Colonic mucosa (tissue), 4 donors: ENCODE results near the gene APOO. TPM values are rescaled to one million over a fixed set of nuclear protein-coding genes. Genes with fewer than 3 reads are reported as not detected.

Experiments
- DNase-seq: peaks from one replicate; pipeline ENCODE4 v3.0.0-alpha.2; 2020
- H3K27ac ChIP-seq: fragments of 200-600 bp; one replicate; pipeline ENCODE4 v1.8.0; 2021
- H3K27me3 ChIP-seq: fragments of 200-600 bp; one replicate; pipeline ENCODE4 v1.8.0; 2021
- H3K36me3 ChIP-seq: fragments of 200-600 bp; one replicate; pipeline ENCODE4 v1.8.0; 2021
- H3K4me1 ChIP-seq: fragments of 200-600 bp; one replicate; pipeline ENCODE4 v1.8.0; 2021; ENCODE audit warnings: mild to moderate bottlenecking
- H3K4me3 ChIP-seq: fragments of 200-600 bp; one replicate; pipeline ENCODE4 v1.8.0; 2021
- H3K9ac ChIP-seq, 2 donors: one replicate each; pipeline ENCODE4 v1.7.0; 2013; ENCODE audit warnings: control low read depth in 2 of 2, low read depth in 2 of 2, low read length in 2 of 2
- H3K9me3 ChIP-seq: fragments of 200-600 bp; one replicate; pipeline ENCODE4 v1.8.0; 2021
- intact Hi-C: fragments of 100-400 bp; cut with DNase I; formaldehyde crosslinking; loops from one replicate; pipeline ENCODE4 v1.14.1; 2022
- total RNA-seq, 2 donors: library from RNA; stranded (reverse); fragmentation: NEBNext Ultra II Directional in 1 of 2; extraction: Animal tissue kit (Norgen Biotek cat#: 25700) in 1 of 2; gene quantifications; one replicate each; pipeline ENCODE4 v1.2.1, GENCODE V29; 2021
- TF ChIP-seq, protein P1 (sequence below): fragments of 200-600 bp; IDR thresholded peaks from one replicate; pipeline ENCODE4 v1.8.0; 2022; ENCODE audit warnings: antibody characterized with exemption, mild to moderate bottlenecking
- donor health status: healthy.
- donor health status: DM: no; HTN: no; CAD: no.
- donor health status: DM: no; HTN: no; CAD: no.

Gene APOO
- total RNA-seq, 2 donors from 2014 or later = 36.3 to 38.9 TPM

DNA sequence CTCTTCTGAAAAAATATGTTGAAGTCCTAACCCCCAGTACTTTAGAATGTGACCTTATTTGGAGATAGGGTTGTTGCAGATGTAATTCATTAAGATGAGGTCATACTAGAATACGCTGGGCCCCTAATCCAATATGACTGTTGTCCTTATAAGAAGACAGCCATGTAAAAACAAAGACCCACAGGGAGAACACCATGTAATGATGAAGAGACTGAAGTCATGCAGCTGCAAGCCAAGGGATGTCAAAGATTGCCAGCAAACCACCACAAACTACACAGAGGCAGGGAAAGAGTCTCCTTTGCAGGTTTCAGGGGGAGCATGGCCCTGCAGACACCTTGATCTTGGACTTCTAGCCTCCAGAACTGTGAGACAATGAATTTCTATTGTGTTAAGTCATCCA is 37.5 kb upstream of the APOO start:
- H3K4me1 ChIP-seq = no peaks in the 10 kb centered on the region
- no peak for DNase-seq
- no peak overlapping the region for H3K27ac ChIP-seq
- no peaks in the 10 kb centered on the region for H3K36me3 ChIP-seq
- H3K9ac ChIP-seq = no peak overlapping the region
- intact Hi-C loops = no loop called here
- H3K27me3 ChIP-seq = no peaks in the 10 kb centered on the region
- H3K4me3 ChIP-seq = no peak overlapping the region
- TF ChIP-seq, protein P1, sequence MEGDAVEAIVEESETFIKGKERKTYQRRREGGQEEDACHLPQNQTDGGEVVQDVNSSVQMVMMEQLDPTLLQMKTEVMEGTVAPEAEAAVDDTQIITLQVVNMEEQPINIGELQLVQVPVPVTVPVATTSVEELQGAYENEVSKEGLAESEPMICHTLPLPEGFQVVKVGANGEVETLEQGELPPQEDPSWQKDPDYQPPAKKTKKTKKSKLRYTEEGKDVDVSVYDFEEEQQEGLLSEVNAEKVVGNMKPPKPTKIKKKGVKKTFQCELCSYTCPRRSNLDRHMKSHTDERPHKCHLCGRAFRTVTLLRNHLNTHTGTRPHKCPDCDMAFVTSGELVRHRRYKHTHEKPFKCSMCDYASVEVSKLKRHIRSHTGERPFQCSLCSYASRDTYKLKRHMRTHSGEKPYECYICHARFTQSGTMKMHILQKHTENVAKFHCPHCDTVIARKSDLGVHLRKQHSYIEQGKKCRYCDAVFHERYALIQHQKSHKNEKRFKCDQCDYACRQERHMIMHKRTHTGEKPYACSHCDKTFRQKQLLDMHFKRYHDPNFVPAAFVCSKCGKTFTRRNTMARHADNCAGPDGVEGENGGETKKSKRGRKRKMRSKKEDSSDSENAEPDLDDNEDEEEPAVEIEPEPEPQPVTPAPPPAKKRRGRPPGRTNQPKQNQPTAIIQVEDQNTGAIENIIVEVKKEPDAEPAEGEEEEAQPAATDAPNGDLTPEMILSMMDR = no peak
- H3K9me3 ChIP-seq = no peaks in the 10 kb centered on the region

DNA sequence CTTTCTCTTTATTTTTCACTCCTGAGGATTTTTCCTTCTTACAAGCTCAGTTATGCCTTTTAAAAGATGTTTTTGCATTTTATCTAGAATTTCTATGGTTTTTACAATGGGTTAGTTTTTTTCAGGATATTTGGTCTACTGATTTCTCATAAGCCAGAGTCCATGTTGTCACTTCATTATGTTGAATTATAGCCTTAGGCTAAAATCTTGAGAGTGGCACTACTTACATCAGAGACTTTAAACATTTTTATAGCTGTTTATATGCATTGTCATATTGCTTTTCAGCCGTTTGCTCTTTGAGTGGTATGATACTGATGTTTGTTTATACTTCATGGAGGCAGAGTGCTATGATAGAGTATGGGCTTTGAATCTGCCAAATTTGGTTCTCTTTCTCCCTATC is 36.5 kb upstream of the APOO start:
- intact Hi-C loops = no loop called here

DNA sequence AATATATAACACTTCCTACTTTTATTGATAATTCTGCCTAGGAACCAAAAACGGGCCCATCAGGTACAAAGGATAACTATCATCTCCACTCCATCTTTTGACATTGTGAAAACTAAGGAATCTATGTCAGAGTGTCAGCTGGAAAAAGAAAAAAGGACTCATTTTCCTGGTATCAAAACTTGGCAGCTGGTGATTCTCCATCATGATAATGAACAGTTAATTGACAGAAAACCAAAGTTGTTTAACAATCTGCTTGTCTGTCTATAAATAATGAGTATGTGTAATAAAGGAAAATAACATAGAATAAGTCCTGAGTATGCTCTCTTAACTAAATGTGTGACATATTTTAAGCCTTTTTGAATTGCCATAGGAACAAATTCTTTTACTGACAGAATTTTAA is 31.5 kb upstream of the APOO start:
- H3K4me1 ChIP-seq = no peaks in the 10 kb centered on the region
- H3K9ac ChIP-seq = no peak overlapping the region
- no peaks in the 10 kb centered on the region for H3K27me3 ChIP-seq
- H3K4me3 ChIP-seq = no peak overlapping the region
- H3K27ac ChIP-seq = no peak overlapping the region
- intact Hi-C loops = no loop called here
- DNase-seq = no peak
- TF ChIP-seq, protein P1 = no peak
- H3K9me3 ChIP-seq = no peaks in the 10 kb centered on the region
- H3K36me3 ChIP-seq = no peaks in the 10 kb centered on the region

More for the DNA sequence above, 36.5 kb upstream of the APOO start:
- H3K9ac ChIP-seq = no peak overlapping the region
- no peak overlapping the region for H3K27ac ChIP-seq
- no peaks in the 10 kb centered on the region for H3K9me3 ChIP-seq
- H3K4me1 ChIP-seq = no peaks in the 10 kb centered on the region
- H3K4me3 ChIP-seq = no peak overlapping the region
- H3K36me3 ChIP-seq = no peaks in the 10 kb centered on the region
- H3K27me3 ChIP-seq = no peaks in the 10 kb centered on the region
- TF ChIP-seq, protein P1 = no peak
- DNase-seq = no peak

DNA sequence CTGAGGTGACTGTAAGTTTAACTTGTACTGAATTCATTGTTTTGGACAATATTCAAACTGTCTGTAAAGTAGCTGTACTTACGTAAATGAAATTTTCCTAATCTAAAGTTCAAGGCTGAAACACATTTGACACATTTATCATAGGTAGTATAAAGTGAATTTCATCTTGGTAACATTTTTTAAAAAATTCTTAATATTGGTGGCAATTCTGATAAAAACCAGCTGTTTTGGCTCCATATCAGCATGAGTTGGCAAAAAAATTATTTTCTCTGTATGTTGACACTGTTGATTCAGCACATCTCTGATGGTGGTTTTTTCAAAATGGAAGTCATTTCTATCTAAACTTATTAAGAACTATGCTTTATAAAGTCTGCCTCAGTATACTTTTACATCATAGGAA is 31.0 kb upstream of the APOO start:
- intact Hi-C loops = no loop called here
- Histone ChIP-seq H3K9me3 (no peaks in the 10 kb centered on the region), H3K9ac (no peak overlapping the region), H3K36me3 (no peaks in the 10 kb centered on the region), H3K4me1 (no peaks in the 10 kb centered on the region), H3K4me3 (no peak overlapping the region), H3K27ac (no peak overlapping the region), H3K27me3 (no peaks in the 10 kb centered on the region)
- TF ChIP-seq, protein P1 = no peak
- no peak for DNase-seq

DNA sequence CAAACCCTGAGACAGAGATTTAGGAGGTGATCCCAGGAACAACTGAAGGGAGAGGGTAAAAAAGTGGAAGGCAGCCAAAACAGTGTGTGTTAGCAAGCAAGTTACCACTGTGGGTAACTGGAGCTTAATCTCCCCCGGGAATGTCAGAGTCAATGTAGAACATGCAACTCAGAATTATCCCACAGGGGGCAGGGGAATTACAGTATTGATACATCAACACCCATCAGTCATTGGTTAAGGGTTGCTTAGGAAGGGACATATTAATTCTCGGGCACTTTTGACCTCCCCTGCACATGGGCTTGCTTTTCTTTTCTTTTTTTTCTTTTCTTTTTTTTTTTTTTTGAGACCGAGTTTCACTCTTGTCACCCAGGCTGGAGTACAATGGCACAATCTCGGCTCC is 29.4 kb upstream of the APOO start:
- no peak overlapping the region for H3K27ac ChIP-seq
- no peak overlapping the region for H3K9ac ChIP-seq
- no peaks in the 10 kb centered on the region for H3K36me3 ChIP-seq
- no peaks in the 10 kb centered on the region for H3K9me3 ChIP-seq
- H3K27me3 ChIP-seq = no peaks in the 10 kb centered on the region
- intact Hi-C loops = no loop called here
- H3K4me3 ChIP-seq = no peak overlapping the region
- no peak for DNase-seq
- no peaks in the 10 kb centered on the region for H3K4me1 ChIP-seq
- TF ChIP-seq, protein P1 = no peak

DNA sequence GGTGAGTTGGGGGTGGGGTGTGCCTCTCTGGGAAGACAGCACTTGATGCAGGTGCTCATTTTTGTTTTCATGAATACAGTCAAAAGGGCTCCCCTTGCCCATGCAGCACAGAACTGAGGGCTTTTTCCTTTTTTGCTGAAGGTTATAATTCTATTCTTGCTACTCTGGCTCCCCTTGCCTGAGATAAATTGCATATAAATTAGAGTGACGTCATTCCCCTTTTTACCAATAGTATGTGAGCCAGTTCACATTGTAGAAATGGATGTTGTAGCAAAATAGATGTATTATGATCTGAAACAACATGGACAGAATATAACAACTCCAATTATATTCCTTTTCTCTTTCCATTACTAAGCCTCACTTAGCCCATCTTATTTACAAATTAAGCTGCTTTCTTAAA is 28.4 kb upstream of the APOO start:
- H3K4me1 ChIP-seq = no peaks in the 10 kb centered on the region
- no peak overlapping the region for H3K4me3 ChIP-seq
- TF ChIP-seq, protein P1 = no peak
- no peaks in the 10 kb centered on the region for H3K27me3 ChIP-seq
- no peak overlapping the region for H3K9ac ChIP-seq
- H3K36me3 ChIP-seq = no peaks in the 10 kb centered on the region
- intact Hi-C loops = no loop called here
- no peak for DNase-seq
- no peaks in the 10 kb centered on the region for H3K9me3 ChIP-seq
- H3K27ac ChIP-seq = no peak overlapping the region
